ENCODE measurements around the gene MMP19.
A peak's percentile ranks its signal among the peaks of the same experiment; 100 is the strongest.

The MMP19 gene

GRCh38 chr12:55823419-55823818, 19.3 kb downstream of the MMP19 start:
- TF ChIP-seq CTCF (IDR thresholded peaks at IDR 0.05; ENCODE audit: low read depth, low read length, missing control alignments): no peak
- no peak overlapping the region for H3K4me3 ChIP-seq (ENCODE audit: low read depth, low read length)
- in situ Hi-C loops (cut with HindIII; ENCODE audit: low sequenced_read_pairs): no loop called here

GRCh38 chr12:55822228-55822627, 20.5 kb downstream of the MMP19 start:
- DNase-seq (ENCODE audit: low read depth): no peak
- TF ChIP-seq CTCF (IDR thresholded peaks at IDR 0.05; ENCODE audit: low read depth, low read length, missing control alignments): peak; percentile 34
- in situ Hi-C loops (cut with HindIII; ENCODE audit: low sequenced_read_pairs): no loop called here
- H3K4me3 ChIP-seq (ENCODE audit: low read depth, low read length): no peak overlapping the region

More at GRCh38 chr12:55823419-55823818, 19.3 kb downstream of the MMP19 start:
- no peak for DNase-seq (ENCODE audit: low read depth)

- in situ Hi-C loops (cut with HindIII; ENCODE audit: low sequenced_read_pairs): no loop called here
- H3K4me3 ChIP-seq (ENCODE audit: low read depth, low read length): no peak overlapping the region
- TF ChIP-seq CTCF (IDR thresholded peaks at IDR 0.05; ENCODE audit: low read depth, low read length, missing control alignments): peak; percentile 38
- DNase-seq (ENCODE audit: low read depth): no peak
Observed at GRCh38 chr12:55820679-55821078, 22.1 kb downstream of the MMP19 start.

GRCh38 chr12:55818886-55819285, 23.9 kb downstream of the MMP19 start:
- in situ Hi-C loops (cut with HindIII; ENCODE audit: low sequenced_read_pairs): no loop called here
- peak overlapping the region; percentile 74 for H3K4me3 ChIP-seq (ENCODE audit: low read depth, low read length)
- no peak for DNase-seq (ENCODE audit: low read depth)
- TF ChIP-seq CTCF (IDR thresholded peaks at IDR 0.05; ENCODE audit: low read depth, low read length, missing control alignments): no peak

GRCh38 chr12:55818140-55818728, 24.5 kb downstream of the MMP19 start:
- peak overlapping the region; percentile 74 for H3K4me3 ChIP-seq (ENCODE audit: low read depth, low read length)
- in situ Hi-C loops (cut with HindIII; ENCODE audit: low sequenced_read_pairs): no loop called here
- no peak for DNase-seq (ENCODE audit: low read depth)
- no peak for TF ChIP-seq CTCF (IDR thresholded peaks at IDR 0.05; ENCODE audit: low read depth, low read length, missing control alignments)

GRCh38 chr12:55817345-55818139, 25.2 kb downstream of the MMP19 start, which contains the start of the genes ORMDL2 and SARNP:
Gene ORMDL2 (plus strand): TSS chr12:55818041. CDS start chr12:55819000, 959 bp downstream.
Gene SARNP (minus strand): TSS chr12:55817724. CDS start chr12:55817701, 23 bp downstream.
- TF ChIP-seq CTCF (IDR thresholded peaks at IDR 0.05; ENCODE audit: low read depth, low read length, missing control alignments): no peak

More at GRCh38 chr12:55817345-55818139, 25.2 kb downstream of the MMP19 start, which contains the start of the genes ORMDL2 and SARNP:
- in situ Hi-C loops (cut with HindIII; ENCODE audit: low sequenced_read_pairs): no loop called here
- DNase-seq (ENCODE audit: low read depth): peak; percentile 100
- H3K4me3 ChIP-seq (ENCODE audit: low read depth, low read length): peak within 1 kb of the TSS; percentile 74
